Right hindlimb (tissue), 1 donor: ENCODE measurements around the gene P2RX4.
"Not testable (repeated sequence)": the region's sequence is repeated elsewhere in the genome, so short reads cannot be mapped to it uniquely, and the experiment has no call there.

Source experiments
- DNase-seq: peaks from one replicate; pipeline ENCODE4 v3.0.0-alpha.2; 2018

Gene P2RX4

GRCh38 chr12:121245951-121246350 is 36.0 kb downstream of the P2RX4 start:
- DNase-seq: no peak

GRCh38 chr12:121246893-121247557 is 37.1 kb downstream of the P2RX4 start:
- DNase-seq: no peak

- no peak for DNase-seq
Measured at GRCh38 chr12:121248622-121249021, 38.7 kb downstream of the P2RX4 start.

- no peak for DNase-seq
Measured at GRCh38 chr12:121250359-121250758, 40.4 kb downstream of the P2RX4 start.

- no peak for DNase-seq
Measured at GRCh38 chr12:121251838-121252237, 41.9 kb downstream of the P2RX4 start.

- no peak for DNase-seq
Measured at GRCh38 chr12:121252712-121253345, 42.9 kb downstream of the P2RX4 start.

GRCh38 chr12:121253638-121254335 is 43.9 kb downstream of the P2RX4 start:
- DNase-seq: no peak

- DNase-seq: no peak
Measured at GRCh38 chr12:121255433-121255832, 45.5 kb downstream of the P2RX4 start.

GRCh38 chr12:121257704-121258449 is 47.9 kb downstream of the P2RX4 start:
- not testable (repeated sequence) for DNase-seq

- DNase-seq: no peak
Measured at GRCh38 chr12:121259074-121259473, 49.1 kb downstream of the P2RX4 start.

GRCh38 chr12:121260091-121260490 is 50.2 kb downstream of the P2RX4 start:
- no peak for DNase-seq

GRCh38 chr12:121261398-121261797 is 51.5 kb downstream of the P2RX4 start:
- DNase-seq: no peak

GRCh38 chr12:121263206-121263935 is 53.4 kb downstream of the P2RX4 start:
- DNase-seq: no peak

- no peak for DNase-seq
Measured at GRCh38 chr12:121264135-121264534, 54.2 kb downstream of the P2RX4 start.

GRCh38 chr12:121264951-121265515 is 55.1 kb downstream of the P2RX4 start:
- DNase-seq: no peak

- DNase-seq: no peak
Measured at GRCh38 chr12:121267822-121268221, 57.9 kb downstream of the P2RX4 start.

GRCh38 chr12:121273364-121273896 is 63.5 kb downstream of the P2RX4 start:
- DNase-seq: no peak

GRCh38 chr12:121274036-121274763 is 64.3 kb downstream of the P2RX4 start:
- DNase-seq: no peak

- DNase-seq: no peak
Measured at GRCh38 chr12:121277374-121277759, 67.4 kb downstream of the P2RX4 start.

- DNase-seq: no peak
Measured at GRCh38 chr12:121278169-121279070, 68.5 kb downstream of the P2RX4 start.
